ENCODE measurements around the gene CD244. TPM values are rescaled to one million over a fixed set of nuclear protein-coding genes. Genes with fewer than 3 reads are reported as not detected.

Gene CD244
- total RNA-seq (2022) (not detected in 2 replicates), Bru-seq, nascent RNA (not detected), BruChase-seq, experiment 1, labeled RNA remaining after a 6-hour chase (not detected), BruChase-seq, experiment 2, labeled RNA remaining after a 2-hour chase (not detected)
- long read RNA-seq: 0 reads

GRCh38 chr1:160862203-160863060, at the start of gene CD244:
Gene CD244 (minus strand): TSS chr1:160862887. CDS start chr1:160862677, 210 bp downstream.
- CTCF ChIA-PET: interaction anchor here (1.2 kb wide), 1 partner anchor 20 kb away, joined by 4 read pairs; no protein-coding TSS in a partner anchor
- Mint-ChIP-seq H3K27me3 (ENCODE audit: unreplicated experiment) (peaks cover 42% of the 10 kb centered on the region), H3K9me3 (ENCODE audit: low read depth, unreplicated experiment) (no peaks in the 10 kb centered on the region), H3K36me3 (ENCODE audit: insufficient read depth, unreplicated experiment) (no peaks in the 10 kb centered on the region), H3K4me3 (ENCODE audit: low read depth, unreplicated experiment) (no peak within 1 kb of the TSS), H3K27ac (ENCODE audit: unreplicated experiment) (no peak within 1 kb of the TSS), H3K4me1 (ENCODE audit: low read depth, unreplicated experiment) (peaks cover 14% of the 10 kb centered on the region)
- TF ChIP-seq, protein P1, sequence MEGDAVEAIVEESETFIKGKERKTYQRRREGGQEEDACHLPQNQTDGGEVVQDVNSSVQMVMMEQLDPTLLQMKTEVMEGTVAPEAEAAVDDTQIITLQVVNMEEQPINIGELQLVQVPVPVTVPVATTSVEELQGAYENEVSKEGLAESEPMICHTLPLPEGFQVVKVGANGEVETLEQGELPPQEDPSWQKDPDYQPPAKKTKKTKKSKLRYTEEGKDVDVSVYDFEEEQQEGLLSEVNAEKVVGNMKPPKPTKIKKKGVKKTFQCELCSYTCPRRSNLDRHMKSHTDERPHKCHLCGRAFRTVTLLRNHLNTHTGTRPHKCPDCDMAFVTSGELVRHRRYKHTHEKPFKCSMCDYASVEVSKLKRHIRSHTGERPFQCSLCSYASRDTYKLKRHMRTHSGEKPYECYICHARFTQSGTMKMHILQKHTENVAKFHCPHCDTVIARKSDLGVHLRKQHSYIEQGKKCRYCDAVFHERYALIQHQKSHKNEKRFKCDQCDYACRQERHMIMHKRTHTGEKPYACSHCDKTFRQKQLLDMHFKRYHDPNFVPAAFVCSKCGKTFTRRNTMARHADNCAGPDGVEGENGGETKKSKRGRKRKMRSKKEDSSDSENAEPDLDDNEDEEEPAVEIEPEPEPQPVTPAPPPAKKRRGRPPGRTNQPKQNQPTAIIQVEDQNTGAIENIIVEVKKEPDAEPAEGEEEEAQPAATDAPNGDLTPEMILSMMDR (IDR thresholded peaks at IDR 0.05; ENCODE audit: unreplicated experiment): no peak
- DNase-seq: no peak
- BruUV-seq (replicated peaks): no TSS peak
- intact Hi-C loops (cut with micrococcal nuclease; ENCODE audit: unreplicated experiment): no loop called here

- TF ChIP-seq, protein P1 (IDR thresholded peaks at IDR 0.05; ENCODE audit: unreplicated experiment): no peak
- peaks cover 17% of the 10 kb centered on the region for H3K4me1 Mint-ChIP-seq (ENCODE audit: low read depth, unreplicated experiment)
- peaks cover 64% of the 10 kb centered on the region for H3K27me3 Mint-ChIP-seq (ENCODE audit: unreplicated experiment)
- BruUV-seq (replicated peaks): no TSS peak
- no peaks in the 10 kb centered on the region for H3K36me3 Mint-ChIP-seq (ENCODE audit: insufficient read depth, unreplicated experiment)
- no peaks in the 10 kb centered on the region for H3K9me3 Mint-ChIP-seq (ENCODE audit: low read depth, unreplicated experiment)
- CTCF ChIA-PET: interaction anchor here (1.3 kb wide), 1 partner anchor 42 kb away, joined by 6 read pairs; the partner anchor contains the start of gene ITLN2
- no peak overlapping the region for H3K27ac Mint-ChIP-seq (ENCODE audit: unreplicated experiment)
- intact Hi-C loops (cut with micrococcal nuclease; ENCODE audit: unreplicated experiment): no loop called here
- peak overlapping the region; percentile 36 for H3K4me3 Mint-ChIP-seq (ENCODE audit: low read depth, unreplicated experiment)
- DNase-seq: no peak
These were observed 49.2 kb upstream of the CD244 start for GRCh38 chr1:160911925-160912324.

DNA sequence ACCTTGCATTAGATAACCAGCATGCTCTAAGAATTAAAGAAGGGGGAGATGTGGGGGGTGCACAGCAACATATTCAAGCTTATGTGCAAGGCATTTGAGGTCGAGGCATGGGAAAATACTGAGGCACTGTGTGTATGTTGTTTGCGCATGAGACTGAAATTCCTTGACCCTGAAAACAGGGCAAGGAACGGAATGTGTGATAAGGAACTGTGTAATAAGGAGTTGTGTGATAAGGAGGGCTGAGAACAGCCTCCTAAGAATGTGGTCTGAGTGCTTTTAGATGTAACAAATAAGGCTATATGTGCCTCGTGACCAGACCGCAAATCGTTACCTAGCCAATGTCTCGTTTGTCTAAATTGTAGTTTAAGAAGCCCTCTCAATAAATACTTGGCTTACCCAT, 48.8 kb upstream of the CD244 start:
- peak overlapping the region; percentile 46 for H3K27ac Mint-ChIP-seq (ENCODE audit: unreplicated experiment)
- peak overlapping the region; percentile 36 for H3K4me3 Mint-ChIP-seq (ENCODE audit: low read depth, unreplicated experiment)
- no peaks in the 10 kb centered on the region for H3K9me3 Mint-ChIP-seq (ENCODE audit: low read depth, unreplicated experiment)
- CTCF ChIA-PET: interaction anchor here (1.3 kb wide), 1 partner anchor 43 kb away, joined by 6 read pairs; the partner anchor contains the start of gene ITLN2
- TF ChIP-seq, protein P1 (IDR thresholded peaks at IDR 0.05; ENCODE audit: unreplicated experiment): no peak
- peaks cover 65% of the 10 kb centered on the region for H3K27me3 Mint-ChIP-seq (ENCODE audit: unreplicated experiment)
- peak; percentile 44 for DNase-seq
- no peaks in the 10 kb centered on the region for H3K36me3 Mint-ChIP-seq (ENCODE audit: insufficient read depth, unreplicated experiment)
- H3K4me1 Mint-ChIP-seq (ENCODE audit: low read depth, unreplicated experiment): peaks cover 17% of the 10 kb centered on the region
- BruUV-seq (replicated peaks): no TSS peak
- intact Hi-C loops (cut with micrococcal nuclease; ENCODE audit: unreplicated experiment): no loop called here

DNA sequence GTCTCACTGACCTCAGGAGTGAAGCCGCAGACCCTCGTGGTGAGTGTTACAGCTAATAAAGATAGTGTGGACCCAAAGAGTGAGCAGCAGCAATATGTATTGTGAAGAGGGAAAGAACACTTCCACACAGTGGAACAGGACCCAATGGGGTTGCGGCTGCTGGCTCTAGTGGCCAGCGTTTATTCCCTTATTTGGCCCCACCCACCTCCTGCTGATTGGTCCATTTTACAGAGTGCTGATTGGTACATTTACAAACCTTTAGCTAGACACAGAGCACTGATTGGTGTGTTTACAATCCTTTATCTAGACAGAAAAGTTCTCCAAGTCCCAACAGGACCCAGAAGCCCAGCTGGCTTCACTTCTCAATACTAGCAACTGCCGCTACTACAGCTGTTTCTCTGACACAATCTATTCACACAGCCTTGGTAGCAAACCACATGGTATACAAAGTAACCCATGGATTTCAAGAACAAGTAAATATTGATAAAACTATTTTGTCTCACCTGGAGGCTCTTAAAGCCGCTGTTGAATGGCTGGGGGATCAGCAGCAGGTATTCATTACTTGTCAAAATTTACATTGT, 47.6 kb upstream of the CD244 start:
- CTCF ChIA-PET: interaction anchor here (0.6 kb wide), 1 partner anchor 34 kb away, joined by 5 read pairs; no protein-coding TSS in a partner anchor
- Mint-ChIP-seq H3K9me3 (ENCODE audit: low read depth, unreplicated experiment) (no peaks in the 10 kb centered on the region), H3K36me3 (ENCODE audit: insufficient read depth, unreplicated experiment) (no peaks in the 10 kb centered on the region), H3K27ac (ENCODE audit: unreplicated experiment) (no peak overlapping the region), H3K4me1 (ENCODE audit: low read depth, unreplicated experiment) (peaks cover 17% of the 10 kb centered on the region), H3K27me3 (ENCODE audit: unreplicated experiment) (peaks cover 65% of the 10 kb centered on the region), H3K4me3 (ENCODE audit: low read depth, unreplicated experiment) (no peak overlapping the region)
- no TSS peak for BruUV-seq (replicated peaks)
- DNase-seq: no peak
- TF ChIP-seq, protein P1 (IDR thresholded peaks at IDR 0.05; ENCODE audit: unreplicated experiment): no peak
- intact Hi-C loops (cut with micrococcal nuclease; ENCODE audit: unreplicated experiment): no loop called here
